ENCODE measurements around the gene EGFL6.

The EGFL6 gene

GRCh38 chrX:13550346-13550745, 19.1 kb upstream of the EGFL6 start:
- Histone ChIP-seq H3K4me1 (ENCODE audit: control insufficient read depth, insufficient read depth, low read length, poor library complexity, severe bottlenecking) (no peaks in the 10 kb centered on the region), H3K4me3 (ENCODE audit: extremely low read depth, insufficient read depth, low read length, poor library complexity, severe bottlenecking) (no peak overlapping the region), H3K9me3 (ENCODE audit: control insufficient read depth, low read length) (no peaks in the 10 kb centered on the region), H3K36me3 (ENCODE audit: control insufficient read depth, insufficient read depth, low read length) (no peaks in the 10 kb centered on the region), H3K27ac (ENCODE audit: low read depth, low read length, severe bottlenecking) (no peak overlapping the region)

DNA sequence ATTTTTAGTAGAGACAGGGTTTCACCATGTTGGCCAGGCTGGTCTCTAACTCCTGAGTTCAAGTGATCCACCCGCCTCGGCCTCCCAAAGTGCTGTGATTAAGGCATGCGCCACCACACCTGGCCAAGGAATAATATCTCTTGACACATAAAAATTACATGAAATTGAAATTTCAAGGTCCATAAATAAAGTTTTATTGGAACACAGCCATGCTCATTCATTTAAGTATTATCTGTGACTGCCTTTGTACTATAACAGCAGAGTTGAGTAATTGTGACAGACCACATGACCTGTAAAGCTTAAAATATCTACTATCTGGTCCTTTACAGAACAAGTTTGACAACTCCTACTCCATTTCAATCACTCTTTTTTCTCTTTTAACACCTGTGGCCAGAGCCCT, 17.8 kb upstream of the EGFL6 start:
- Histone ChIP-seq H3K36me3 (ENCODE audit: control insufficient read depth, insufficient read depth, low read length) (no peaks in the 10 kb centered on the region), H3K4me1 (ENCODE audit: control insufficient read depth, insufficient read depth, low read length, poor library complexity, severe bottlenecking) (no peaks in the 10 kb centered on the region), H3K27ac (ENCODE audit: low read depth, low read length, severe bottlenecking) (no peak overlapping the region), H3K9me3 (ENCODE audit: control insufficient read depth, low read length) (no peaks in the 10 kb centered on the region), H3K4me3 (ENCODE audit: extremely low read depth, insufficient read depth, low read length, poor library complexity, severe bottlenecking) (no peak overlapping the region)
- WGBS, 2 experiments (ENCODE audit: insufficient coverage in 2 of 2): 94% methylated on average over 3 of the region's 3 CpGs; no CpG with 5 or more reads in 1 of the 2 experiments

DNA sequence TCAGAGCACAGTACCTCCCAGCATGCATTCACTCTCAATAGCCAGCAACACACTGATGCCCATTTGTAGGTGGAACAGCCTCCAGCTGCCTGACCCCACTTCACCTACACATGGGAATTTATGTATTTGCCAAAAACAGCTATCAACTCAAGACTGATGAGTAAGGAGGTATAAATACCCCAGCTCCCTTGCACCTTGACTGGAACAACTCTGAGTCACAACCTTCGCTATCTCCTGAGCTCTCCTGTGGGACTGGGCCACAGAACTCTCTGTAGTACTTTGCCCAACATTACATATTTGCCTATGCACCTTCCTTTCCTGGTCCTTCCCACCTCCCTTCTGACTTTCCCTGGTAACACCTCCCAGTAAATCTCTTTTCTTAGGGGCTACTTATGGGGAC, 16.5 kb upstream of the EGFL6 start:
- no peaks in the 10 kb centered on the region for H3K9me3 ChIP-seq (ENCODE audit: control insufficient read depth, low read length)
- H3K36me3 ChIP-seq (ENCODE audit: control insufficient read depth, insufficient read depth, low read length): no peaks in the 10 kb centered on the region
- H3K27ac ChIP-seq (ENCODE audit: low read depth, low read length, severe bottlenecking): no peak overlapping the region
- WGBS, 2 experiments (ENCODE audit: insufficient coverage in 2 of 2): 100% methylated on average over 1 of the region's 1 CpG; no CpG with 5 or more reads in 1 of the 2 experiments
- no peaks in the 10 kb centered on the region for H3K4me1 ChIP-seq (ENCODE audit: control insufficient read depth, insufficient read depth, low read length, poor library complexity, severe bottlenecking)
- H3K4me3 ChIP-seq (ENCODE audit: extremely low read depth, insufficient read depth, low read length, poor library complexity, severe bottlenecking): no peak overlapping the region

DNA sequence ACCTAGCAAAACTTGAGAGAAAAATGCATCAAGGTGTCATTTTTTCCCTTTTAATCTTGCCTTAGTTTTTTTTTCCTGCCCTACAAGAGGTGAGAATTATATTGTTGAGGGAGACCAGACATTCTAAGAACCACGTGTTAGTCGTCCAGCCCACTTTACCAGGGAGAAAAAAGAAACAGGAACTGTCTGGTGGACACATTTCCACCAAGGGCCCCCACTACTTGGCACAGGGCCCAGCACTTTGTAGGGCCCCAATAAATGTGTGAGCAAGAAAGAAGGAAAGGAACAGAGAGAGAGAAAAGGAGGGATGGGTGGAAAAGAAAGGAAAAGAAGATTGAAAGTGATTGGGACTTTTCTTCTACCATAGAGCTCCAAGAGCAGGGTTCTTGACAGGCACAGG, 3.9 kb upstream of the EGFL6 start:
- Histone ChIP-seq H3K27ac (ENCODE audit: low read depth, low read length, severe bottlenecking) (no peak overlapping the region), H3K36me3 (ENCODE audit: control insufficient read depth, insufficient read depth, low read length) (no peaks in the 10 kb centered on the region), H3K9me3 (ENCODE audit: control insufficient read depth, low read length) (no peaks in the 10 kb centered on the region), H3K4me1 (ENCODE audit: control insufficient read depth, insufficient read depth, low read length, poor library complexity, severe bottlenecking) (no peaks in the 10 kb centered on the region), H3K4me3 (ENCODE audit: extremely low read depth, insufficient read depth, low read length, poor library complexity, severe bottlenecking) (no peak overlapping the region)
- WGBS, 2 experiments (ENCODE audit: insufficient coverage in 2 of 2): no CpG with 5 or more reads among the region's 2 CpGs

GRCh38 chrX:13570261-13570605, 832 bp downstream of the EGFL6 start:
- Histone ChIP-seq H3K4me3 (ENCODE audit: extremely low read depth, insufficient read depth, low read length, poor library complexity, severe bottlenecking) (no peak overlapping the region), H3K9me3 (ENCODE audit: control insufficient read depth, low read length) (no peaks in the 10 kb centered on the region), H3K4me1 (ENCODE audit: control insufficient read depth, insufficient read depth, low read length, poor library complexity, severe bottlenecking) (no peaks in the 10 kb centered on the region), H3K36me3 (ENCODE audit: control insufficient read depth, insufficient read depth, low read length) (no peaks in the 10 kb centered on the region), H3K27ac (ENCODE audit: low read depth, low read length, severe bottlenecking) (no peak overlapping the region)
- 33 to 40% methylated on average over 1 of the region's 9 CpGs for WGBS, 2 experiments (ENCODE audit: insufficient coverage in 2 of 2)

- no peaks in the 10 kb centered on the region for H3K36me3 ChIP-seq (ENCODE audit: control insufficient read depth, insufficient read depth, low read length)
- H3K4me3 ChIP-seq (ENCODE audit: extremely low read depth, insufficient read depth, low read length, poor library complexity, severe bottlenecking): no peak overlapping the region
- H3K9me3 ChIP-seq (ENCODE audit: control insufficient read depth, low read length): no peaks in the 10 kb centered on the region
- 100% methylated on average over 1 of the region's 5 CpGs; no CpG with 5 or more reads in 1 of the 2 experiments for WGBS, 2 experiments (ENCODE audit: insufficient coverage in 2 of 2)
- H3K27ac ChIP-seq (ENCODE audit: low read depth, low read length, severe bottlenecking): no peak overlapping the region
- H3K4me1 ChIP-seq (ENCODE audit: control insufficient read depth, insufficient read depth, low read length, poor library complexity, severe bottlenecking): no peaks in the 10 kb centered on the region
These were observed 1.7 kb downstream of the EGFL6 start for GRCh38 chrX:13571136-13571535.

DNA sequence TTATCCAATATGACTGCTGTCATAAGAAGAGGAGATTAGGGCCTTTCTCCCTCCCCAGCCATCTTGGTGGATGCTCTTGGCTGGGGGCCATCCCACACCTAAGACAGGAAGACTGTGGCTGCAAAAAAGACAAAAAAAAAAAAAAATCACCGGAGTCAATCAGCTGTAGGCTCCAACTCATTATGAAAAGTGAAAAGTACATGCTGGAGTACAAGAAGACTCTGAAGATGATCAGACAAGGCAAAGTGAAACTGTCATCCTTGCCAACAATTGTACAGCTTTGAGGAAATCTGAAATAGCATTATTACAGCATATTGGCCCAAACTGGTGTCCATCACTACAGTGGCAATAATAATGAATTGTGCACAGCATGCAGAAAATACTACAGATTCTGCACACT, 5.2 kb downstream of the EGFL6 start:
- no peaks in the 10 kb centered on the region for H3K36me3 ChIP-seq (ENCODE audit: control insufficient read depth, insufficient read depth, low read length)
- WGBS, 2 experiments (ENCODE audit: insufficient coverage in 2 of 2): no CpG with 5 or more reads among the region's 1 CpG
- H3K4me1 ChIP-seq (ENCODE audit: control insufficient read depth, insufficient read depth, low read length, poor library complexity, severe bottlenecking): no peaks in the 10 kb centered on the region
- no peak overlapping the region for H3K27ac ChIP-seq (ENCODE audit: low read depth, low read length, severe bottlenecking)
- no peaks in the 10 kb centered on the region for H3K9me3 ChIP-seq (ENCODE audit: control insufficient read depth, low read length)
- H3K4me3 ChIP-seq (ENCODE audit: extremely low read depth, insufficient read depth, low read length, poor library complexity, severe bottlenecking): no peak overlapping the region

DNA sequence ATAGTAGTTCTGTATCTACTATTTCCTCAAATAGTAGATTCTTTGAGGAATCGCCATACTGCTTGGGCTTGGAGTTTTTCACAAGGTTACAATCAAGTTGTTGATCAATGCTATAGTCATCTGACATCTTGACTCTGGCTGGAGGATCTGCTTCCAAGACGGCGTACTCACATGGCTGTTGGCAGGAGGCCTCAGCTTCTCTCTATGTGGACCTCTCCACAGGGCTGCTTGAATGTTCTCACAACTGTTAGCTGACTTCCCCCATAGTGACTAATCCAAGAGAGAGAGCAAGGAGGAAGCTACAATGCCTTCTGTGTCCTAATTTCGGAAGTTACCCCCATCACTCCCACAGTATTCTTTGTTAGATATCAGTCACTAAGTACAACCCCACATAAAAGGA, 10.3 kb downstream of the EGFL6 start:
- H3K27ac ChIP-seq (ENCODE audit: low read depth, low read length, severe bottlenecking): no peak overlapping the region
- H3K4me3 ChIP-seq (ENCODE audit: extremely low read depth, insufficient read depth, low read length, poor library complexity, severe bottlenecking): no peak overlapping the region
- H3K9me3 ChIP-seq (ENCODE audit: control insufficient read depth, low read length): no peaks in the 10 kb centered on the region
- H3K36me3 ChIP-seq (ENCODE audit: control insufficient read depth, insufficient read depth, low read length): no peaks in the 10 kb centered on the region
- H3K4me1 ChIP-seq (ENCODE audit: control insufficient read depth, insufficient read depth, low read length, poor library complexity, severe bottlenecking): no peaks in the 10 kb centered on the region
- 100% methylated on average over 2 of the region's 4 CpGs; no CpG with 5 or more reads in 1 of the 2 experiments for WGBS, 2 experiments (ENCODE audit: insufficient coverage in 2 of 2)

GRCh38 chrX:13581554-13581953, 12.2 kb downstream of the EGFL6 start:
- no peak overlapping the region for H3K4me3 ChIP-seq (ENCODE audit: extremely low read depth, insufficient read depth, low read length, poor library complexity, severe bottlenecking)
- WGBS, 2 experiments (ENCODE audit: insufficient coverage in 2 of 2): no CpG with 5 or more reads among the region's 4 CpGs

DNA sequence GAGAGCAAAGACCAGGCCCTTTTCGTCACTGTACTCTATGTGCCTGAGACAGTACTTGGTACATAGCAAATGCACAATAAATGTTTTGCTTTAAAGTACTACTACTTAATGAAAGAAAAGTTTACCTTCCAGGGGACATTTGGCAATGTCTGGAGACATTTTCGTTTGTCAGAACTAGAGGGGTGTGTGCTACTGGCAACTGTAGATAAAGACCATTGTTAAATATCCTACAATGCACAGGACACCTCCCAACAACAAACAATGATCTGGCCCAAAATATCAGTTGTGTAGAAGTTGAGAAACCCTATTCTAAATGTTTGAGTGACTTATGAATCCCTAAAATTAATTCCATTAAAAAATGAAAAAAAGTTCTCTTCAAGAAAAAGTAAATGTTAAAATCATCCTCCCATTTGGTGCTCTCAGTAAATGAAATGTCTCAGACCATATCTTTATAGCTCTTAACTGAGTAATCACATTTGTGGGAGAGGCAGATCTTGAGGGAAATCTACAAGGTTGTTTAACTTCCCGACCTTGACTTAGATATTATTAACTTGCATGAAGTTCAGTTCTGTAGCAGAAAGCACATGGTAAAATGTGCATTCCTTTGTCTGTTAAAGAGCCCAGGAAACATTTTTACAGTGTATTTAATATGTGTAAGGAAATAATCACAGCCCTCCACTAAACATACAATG, 18.5 kb downstream of the EGFL6 start:
- no CpG with 5 or more reads among the region's 3 CpGs for WGBS, 2 experiments (ENCODE audit: insufficient coverage in 2 of 2)
- Histone ChIP-seq H3K9me3 (ENCODE audit: control insufficient read depth, low read length) (no peaks in the 10 kb centered on the region), H3K4me3 (ENCODE audit: extremely low read depth, insufficient read depth, low read length, poor library complexity, severe bottlenecking) (no peak overlapping the region), H3K36me3 (ENCODE audit: control insufficient read depth, insufficient read depth, low read length) (no peaks in the 10 kb centered on the region), H3K4me1 (ENCODE audit: control insufficient read depth, insufficient read depth, low read length, poor library complexity, severe bottlenecking) (no peaks in the 10 kb centered on the region), H3K27ac (ENCODE audit: low read depth, low read length, severe bottlenecking) (no peak overlapping the region)

More at GRCh38 chrX:13581554-13581953, 12.2 kb downstream of the EGFL6 start:
- Histone ChIP-seq H3K27ac (ENCODE audit: low read depth, low read length, severe bottlenecking) (no peak overlapping the region), H3K9me3 (ENCODE audit: control insufficient read depth, low read length) (no peaks in the 10 kb centered on the region), H3K36me3 (ENCODE audit: control insufficient read depth, insufficient read depth, low read length) (no peaks in the 10 kb centered on the region), H3K4me1 (ENCODE audit: control insufficient read depth, insufficient read depth, low read length, poor library complexity, severe bottlenecking) (no peaks in the 10 kb centered on the region)

GRCh38 chrX:13590207-13590606, 20.8 kb downstream of the EGFL6 start:
- no peaks in the 10 kb centered on the region for H3K9me3 ChIP-seq (ENCODE audit: control insufficient read depth, low read length)
- no peak overlapping the region for H3K4me3 ChIP-seq (ENCODE audit: extremely low read depth, insufficient read depth, low read length, poor library complexity, severe bottlenecking)
- no peaks in the 10 kb centered on the region for H3K36me3 ChIP-seq (ENCODE audit: control insufficient read depth, insufficient read depth, low read length)
- WGBS, 2 experiments (ENCODE audit: insufficient coverage in 2 of 2): no CpG with 5 or more reads among the region's 2 CpGs
- no peaks in the 10 kb centered on the region for H3K4me1 ChIP-seq (ENCODE audit: control insufficient read depth, insufficient read depth, low read length, poor library complexity, severe bottlenecking)
- no peak overlapping the region for H3K27ac ChIP-seq (ENCODE audit: low read depth, low read length, severe bottlenecking)

Data from mesodermal cell (in vitro differentiated cells).